HS-27A (cell line): ENCODE results near the gene ROR1.

ENCODE experiments used
- DNase-seq: peaks from one replicate; pipeline ENCODE4 v3.0.0-alpha.2; 2012; ENCODE audit warnings: low read depth, missing footprints

ROR1 gene

DNA sequence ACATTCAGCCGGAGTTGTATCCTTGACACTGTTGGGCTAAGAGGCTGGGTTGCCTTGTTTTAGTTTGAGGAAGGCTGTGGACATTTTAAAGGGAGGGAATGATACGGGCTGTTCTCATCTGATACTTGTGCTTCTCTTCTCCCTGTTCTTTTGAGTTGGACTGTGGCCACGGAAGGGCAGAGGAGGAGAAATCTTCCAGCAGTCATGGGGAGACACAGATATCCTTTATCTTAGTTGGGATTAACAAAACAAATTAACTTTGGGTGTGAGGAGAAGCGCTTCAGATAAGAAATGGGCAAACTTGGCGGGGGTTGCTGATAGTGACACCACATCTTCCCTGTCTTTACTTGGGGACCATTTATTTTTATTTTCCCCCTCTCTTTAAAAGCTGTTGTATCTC lies 138.8 kb downstream of the ROR1 start:
- no peak for DNase-seq

DNA sequence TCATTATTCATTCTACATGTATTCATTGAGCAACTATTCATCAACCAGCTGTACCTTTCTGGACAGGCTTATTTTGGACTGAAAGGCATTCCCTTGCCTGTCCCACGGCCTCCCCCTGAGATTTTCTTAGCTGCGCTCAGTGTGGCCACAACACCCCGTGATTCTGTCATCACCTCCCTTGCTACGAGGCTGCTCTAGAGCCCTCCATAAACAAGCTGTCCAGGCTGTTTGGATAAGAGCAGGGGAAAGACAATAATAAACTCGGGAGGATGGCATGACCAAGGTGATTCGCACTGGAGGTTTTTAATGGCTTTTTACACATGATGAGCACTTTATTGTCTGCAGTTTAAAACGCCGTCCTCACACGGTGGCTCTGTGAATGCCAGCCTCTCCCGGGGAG lies 139.7 kb downstream of the ROR1 start:
- no peak for DNase-seq

DNA sequence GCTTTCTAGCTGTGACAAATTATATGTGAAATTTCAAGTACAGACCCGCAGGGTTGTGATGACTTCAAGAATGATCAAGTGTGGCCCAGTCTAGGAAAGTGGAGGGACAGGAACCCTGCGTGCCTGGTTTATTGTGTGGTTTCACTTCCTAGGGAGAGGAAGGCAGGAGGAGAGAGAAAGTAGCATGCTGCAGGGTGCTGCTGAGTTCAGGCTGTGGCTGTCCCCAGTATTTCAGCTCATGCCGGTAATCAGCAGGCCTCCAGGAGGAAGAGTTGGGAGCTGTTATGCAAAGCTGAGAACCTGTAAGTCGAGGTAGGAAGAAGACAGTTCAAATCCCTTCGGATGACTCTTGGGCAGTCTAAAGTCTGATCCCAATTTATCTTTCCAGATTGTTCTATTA lies 140.4 kb downstream of the ROR1 start:
- DNase-seq = no peak

DNA sequence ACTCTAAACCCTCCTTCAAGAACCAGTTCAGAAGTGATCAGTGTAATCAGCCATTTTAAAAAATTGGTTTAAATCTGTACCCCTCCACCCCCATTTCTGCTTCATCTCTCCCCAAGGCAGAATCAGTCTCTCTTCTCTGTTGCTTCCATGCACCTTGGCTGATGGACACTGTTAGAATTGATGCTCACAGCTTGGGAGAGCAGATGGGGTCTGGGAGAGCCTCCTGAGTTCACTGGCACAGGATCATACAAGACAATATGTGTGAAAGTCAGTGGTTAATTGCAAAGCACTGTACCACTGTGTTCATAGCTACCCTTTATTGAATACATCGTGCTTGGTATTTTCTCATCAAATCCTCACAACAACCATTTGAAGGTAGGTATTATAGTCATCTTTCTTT lies 140.9 kb downstream of the ROR1 start:
- DNase-seq = no peak

DNA sequence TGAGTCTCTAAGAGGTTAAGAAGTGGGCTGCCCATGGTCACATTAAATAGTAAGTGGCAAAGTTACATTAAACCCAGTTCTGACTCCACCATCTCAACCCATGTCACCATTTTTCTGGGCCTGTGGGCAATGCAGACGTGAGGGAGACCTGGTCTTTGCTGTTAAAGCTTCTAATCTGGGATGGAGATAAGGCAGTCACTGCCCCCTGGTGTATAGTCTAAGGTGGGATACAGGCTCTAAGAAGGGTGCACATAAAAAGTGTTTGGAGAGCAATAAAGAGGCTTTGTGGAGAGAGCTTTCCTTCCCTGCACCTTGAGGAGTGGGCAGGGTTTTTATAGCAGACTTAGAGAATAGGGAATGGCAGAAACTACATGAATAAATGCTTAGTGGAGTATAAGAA lies 141.3 kb downstream of the ROR1 start:
- no peak for DNase-seq

DNA sequence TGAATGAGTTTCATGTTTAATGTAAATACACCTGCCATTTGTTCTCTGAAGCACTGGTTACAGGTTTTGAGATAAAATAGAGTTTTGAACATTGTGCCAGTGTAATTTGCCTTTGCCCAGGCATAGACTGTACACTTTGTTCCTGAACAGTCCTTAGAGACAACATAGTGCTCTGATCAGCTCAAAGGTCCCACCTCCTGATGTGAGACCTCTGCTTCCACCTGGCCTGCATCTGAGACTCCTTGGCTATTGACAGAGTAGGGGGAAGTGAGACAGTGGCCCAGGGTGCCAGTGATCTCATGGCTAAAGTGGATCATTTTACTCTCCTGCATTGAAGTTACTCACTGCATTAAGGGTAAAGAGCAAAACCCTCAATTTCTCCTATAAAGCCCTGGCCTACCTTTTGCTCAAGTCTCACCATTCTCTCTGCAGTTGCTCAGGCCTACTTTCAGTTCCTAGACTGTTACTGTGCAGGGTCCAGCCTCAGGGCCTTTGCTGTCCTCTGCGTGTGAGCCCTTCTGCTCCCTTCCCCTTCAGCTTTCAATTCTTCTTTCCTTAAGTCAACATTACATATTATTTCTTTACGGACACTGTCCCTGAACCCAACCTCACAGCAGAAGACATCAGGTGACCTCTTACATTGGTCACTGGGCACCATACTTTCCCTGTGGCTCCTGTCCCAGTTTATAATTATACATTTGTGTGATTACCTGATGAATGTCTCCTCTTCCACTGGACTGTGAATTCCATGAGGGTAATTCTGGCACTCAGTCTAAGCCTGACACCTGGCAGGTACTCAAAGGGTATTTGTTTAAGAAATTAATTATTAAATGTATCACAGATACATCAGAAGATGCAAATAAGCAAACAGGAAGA lies 142.9 kb downstream of the ROR1 start:
- DNase-seq = no peak

DNA sequence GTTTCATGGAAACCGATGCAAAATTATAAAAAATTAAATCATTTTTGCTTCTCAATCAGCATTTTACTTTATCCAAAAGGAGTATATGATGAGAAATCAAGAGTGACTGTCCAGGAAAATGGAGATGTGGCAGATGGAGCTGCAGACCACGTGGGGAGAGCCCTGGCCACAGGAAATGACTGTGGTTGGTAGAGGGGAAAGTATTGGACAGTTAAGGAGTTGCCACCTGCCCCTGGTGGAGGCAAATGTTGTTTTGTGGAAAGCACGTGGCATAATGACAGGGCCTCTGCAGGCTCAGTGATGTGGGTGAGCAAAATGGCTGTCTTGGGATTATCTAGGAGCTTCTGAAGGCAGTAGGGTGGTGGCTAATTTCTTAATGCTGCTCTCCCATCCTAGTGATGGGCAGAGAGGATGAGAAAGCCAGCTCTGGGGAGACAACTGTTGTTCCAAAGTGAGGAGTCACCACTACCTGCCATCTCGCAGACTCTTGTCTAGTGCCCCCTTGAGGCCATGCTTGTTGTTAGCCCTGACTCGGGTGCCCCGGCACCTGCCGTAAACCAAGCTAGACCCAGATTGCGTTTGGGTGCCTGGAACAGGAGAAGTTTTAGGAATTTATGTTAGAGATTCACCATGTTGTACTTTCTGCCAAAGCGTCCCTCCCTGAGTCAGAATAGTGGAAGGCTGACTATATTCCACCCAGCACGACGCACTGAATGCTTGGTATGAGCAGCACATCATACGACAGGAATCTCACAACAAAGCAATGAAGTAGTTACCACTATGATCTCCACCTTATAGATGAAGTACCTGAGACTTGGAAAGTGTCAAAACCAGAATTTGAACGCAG lies 144.0 kb downstream of the ROR1 start:
- no peak for DNase-seq

DNA sequence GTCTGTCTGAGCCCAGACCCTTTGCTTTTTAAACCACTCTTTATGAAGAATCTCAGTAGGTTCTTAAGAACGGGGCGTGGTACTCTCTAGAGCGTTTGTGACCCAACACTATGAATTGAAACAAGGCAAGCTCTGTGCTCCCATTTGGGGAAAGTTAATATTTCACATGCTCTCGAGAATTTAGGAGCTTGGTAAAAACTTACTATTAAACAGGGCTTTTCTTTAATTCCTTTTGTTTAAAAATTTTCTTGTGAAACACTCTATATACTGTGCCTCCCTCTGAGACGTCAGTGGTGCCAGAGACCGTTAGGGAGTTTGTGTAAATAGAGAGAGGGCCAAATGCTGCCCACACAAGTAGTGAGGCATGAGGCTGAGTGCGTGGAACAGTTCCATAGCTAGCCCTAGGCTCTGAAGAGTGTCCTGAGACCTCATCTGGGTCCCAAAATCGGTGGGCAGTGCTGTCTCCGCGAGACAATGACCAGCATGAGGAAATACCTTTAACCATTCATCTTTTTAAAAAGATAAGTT lies 144.7 kb downstream of the ROR1 start:
- no peak for DNase-seq

DNA sequence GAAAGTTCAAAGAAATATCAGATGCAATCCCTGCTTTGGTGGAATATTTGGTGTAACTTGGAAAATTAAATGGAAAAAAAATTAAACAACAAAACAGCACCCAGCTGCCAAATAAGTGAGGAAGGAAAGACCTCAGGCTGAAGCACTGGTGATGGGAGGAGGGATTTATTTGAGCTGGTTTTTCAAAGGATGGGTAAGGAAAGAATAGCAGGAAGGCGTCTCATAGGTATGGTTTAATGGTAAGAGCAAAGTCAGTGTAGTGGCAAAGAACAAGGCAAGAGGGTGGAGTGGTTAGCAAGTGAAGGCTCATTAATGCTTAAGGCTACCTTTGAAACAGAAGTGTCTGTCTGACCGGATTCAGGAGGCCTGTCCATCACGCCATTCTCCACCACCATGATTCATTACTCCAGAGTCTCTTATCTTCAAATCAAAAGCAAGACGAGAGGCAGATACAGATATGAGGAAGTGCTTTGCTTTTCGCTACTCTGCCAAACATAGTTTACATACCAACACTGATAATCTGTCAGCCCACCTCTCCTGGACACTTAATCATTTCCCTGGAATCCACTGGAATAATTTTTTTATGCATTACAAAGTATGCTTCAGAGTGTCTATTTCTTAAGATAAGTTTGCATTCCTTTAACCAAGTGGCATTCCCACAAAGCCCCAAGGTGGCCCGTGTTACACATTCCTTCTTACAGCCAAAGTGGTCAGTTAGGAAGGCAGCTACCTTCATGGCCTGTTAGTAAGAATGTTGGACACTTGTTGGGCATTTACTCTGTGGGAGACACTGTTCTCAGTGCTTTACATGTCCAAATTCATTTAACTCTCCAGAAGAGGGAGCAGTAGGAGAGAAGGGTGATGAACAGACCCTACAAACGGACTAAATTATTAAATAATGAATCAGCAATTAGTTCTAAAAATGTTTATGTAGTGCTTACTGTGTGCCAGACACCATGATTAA lies 146.6 kb downstream of the ROR1 start:
- peak; percentile 99 for DNase-seq

DNA sequence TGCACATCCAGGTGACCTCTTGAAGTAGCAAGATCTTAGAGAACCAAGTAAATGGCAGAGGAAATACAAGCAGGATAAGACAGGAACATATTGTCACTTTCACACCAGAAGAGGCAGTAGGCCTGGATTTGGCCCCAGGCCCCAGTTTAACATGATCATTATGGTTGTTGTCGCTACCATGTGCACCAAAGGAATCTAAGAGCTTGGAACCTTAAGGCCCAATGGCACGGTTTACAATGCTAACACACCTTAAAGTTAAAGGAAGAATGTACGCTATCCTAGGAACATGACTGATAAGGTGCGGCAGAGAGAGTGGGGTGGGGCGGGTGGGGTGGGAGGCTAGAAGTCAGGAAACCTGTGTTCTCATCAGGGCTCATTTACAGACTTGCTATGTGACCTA lies 147.5 kb downstream of the ROR1 start:
- no peak for DNase-seq

DNA sequence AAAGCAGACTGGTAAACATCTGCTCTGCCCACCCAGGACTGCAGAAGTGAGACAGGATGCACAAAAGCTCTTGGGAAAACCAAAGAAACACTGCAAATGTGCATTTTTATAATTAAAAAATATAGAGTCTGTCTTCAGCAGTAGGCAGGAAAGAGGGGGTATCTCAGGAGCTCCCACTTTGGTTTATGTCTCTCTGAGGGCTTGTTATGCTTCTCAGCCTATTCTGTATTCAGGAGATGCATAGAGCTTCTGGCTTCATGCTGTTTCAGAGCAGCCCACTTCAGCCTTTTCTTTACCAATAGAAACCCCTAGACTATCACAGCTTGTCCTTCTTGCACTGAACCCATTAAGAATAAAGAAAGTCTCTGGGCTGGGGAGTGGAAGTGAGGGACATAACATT lies 148.0 kb downstream of the ROR1 start:
- DNase-seq = no peak

DNA sequence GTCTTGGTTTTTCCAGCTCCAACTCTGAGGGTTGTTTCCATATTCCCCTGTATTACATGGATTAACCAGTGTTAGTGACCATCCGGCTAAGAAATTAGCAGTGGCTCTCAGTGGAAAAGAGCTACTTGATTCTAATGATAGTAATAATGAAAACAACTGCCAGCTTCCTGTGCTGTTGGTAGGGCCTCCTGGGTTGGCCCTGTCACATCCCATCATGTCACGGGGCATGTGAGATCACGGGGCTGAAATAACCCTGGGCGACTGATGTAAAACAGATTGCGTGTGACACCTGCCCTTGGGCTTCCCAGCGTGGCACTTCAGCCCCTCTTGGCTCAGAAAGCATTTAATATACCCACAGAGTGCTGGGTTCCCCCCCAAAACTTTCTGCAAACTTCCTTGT lies 149.0 kb downstream of the ROR1 start:
- no peak for DNase-seq

DNA sequence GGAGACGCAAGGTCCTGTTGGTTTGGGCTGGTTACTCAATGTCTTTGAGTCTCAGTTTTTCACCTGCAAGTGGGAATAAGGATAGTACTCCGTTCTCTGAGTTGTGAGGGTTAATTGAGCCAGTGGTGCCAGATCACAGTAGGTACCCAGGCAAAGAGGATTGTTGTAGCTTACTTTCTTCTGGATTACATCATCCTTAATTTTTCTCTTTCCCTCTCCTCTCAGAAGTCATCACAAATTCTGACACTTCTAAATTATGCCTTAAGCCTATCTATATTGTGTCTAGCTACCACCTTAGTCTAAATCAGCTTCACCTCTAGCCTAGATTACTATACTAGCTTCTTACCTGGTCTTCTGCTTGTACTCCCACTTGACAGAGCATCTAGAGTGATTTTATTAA lies 149.5 kb downstream of the ROR1 start:
- DNase-seq = no peak

DNA sequence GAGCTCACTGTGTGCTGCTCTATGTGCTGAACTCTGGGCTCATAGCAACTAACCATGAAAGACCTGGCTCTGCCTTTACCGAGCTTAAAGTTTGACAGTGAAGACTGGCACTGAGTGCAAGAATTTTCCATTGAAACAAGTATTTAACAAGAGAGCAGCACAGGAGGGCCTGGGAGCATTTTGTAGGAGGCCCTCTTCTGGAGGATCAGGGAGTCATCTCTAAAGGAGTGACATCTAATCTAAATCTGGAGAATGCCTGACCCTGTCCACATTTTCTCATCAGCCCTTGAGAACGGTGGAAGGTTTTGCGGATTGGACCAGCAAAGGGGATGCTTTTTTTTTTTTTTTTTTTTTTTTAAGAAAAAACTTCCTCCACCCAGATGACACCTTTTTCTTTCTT lies 150.8 kb downstream of the ROR1 start:
- DNase-seq = no peak

DNA sequence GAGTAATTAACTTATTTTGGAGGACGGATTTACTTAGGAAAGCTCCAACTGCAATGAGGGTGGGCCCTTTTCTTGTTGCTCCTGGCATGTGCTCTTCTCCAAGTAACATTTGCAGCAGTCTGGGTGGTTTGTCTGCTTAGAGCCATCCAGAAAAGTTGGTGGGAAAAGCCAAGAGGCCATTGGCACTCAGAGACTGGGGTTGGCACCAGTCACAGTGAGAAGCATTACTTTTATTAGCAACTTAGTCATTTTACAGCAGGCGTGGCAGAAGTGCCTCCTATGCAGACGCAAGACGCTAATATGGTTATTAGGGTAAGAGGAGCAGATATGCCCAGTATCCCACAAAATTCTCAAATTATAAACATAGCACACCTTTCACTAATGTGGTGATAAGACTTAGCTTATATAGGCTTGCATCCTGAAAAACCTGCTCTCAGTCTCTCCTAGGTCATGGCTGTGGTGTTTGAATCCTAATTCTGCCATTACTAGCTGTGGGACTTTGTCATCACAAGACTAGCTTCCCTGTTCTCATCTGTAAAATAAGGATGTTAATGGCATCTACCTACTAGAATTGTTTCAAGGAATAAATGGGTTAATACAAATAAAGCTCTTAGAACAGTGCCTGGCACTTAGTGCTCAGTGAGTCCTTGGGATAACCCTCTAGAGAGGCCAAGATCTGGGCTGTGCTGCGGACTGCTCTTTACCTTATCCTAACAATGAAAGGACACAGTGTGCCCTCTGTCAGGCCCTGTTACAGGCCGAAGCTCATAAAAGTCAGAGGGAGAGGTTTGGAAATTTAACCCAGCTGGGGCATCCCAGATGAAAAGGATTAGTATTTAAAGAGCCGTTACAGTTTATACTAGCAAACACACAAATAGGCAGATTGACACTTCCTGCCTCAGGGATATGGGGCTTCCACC lies 154.6 kb downstream of the ROR1 start:
- no peak for DNase-seq

DNA sequence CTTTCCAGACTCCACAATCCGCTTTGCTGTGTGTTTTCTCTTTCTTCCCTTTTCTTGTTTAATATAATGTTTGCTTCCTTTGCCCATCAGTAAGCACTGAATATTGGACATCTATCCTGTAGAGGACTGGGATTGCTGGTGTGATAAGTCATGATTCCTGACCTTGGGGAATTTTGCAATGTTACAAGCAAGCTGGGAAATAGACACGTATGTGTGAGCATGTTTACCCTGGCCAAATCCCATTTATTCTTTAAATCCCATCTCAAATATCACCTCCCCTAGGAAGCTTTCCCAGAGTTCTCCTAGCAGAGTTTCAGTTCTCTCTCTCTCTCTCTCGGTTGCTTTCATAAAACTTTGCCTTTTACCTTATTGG lies 155.3 kb downstream of the ROR1 start:
- no peak for DNase-seq

DNA sequence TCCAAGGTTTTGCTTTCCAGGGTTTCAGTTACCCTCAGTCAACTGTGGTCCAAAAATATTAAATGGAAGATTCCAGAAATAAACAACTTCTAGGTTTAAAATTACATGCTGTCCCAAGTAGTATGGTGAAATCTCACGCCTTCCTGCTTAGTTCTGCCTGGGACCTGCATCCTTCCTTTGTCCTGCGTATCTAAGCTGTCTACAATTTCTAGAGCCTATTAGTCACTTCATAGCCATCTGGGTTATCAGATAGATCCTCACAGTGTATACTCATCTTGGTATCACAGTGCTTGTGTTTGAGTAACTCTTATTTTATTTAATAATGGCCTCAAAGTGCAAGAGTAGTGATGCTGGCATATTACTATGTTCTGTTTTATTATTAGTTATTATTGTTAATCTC lies 157.7 kb downstream of the ROR1 start:
- DNase-seq = no peak

DNA sequence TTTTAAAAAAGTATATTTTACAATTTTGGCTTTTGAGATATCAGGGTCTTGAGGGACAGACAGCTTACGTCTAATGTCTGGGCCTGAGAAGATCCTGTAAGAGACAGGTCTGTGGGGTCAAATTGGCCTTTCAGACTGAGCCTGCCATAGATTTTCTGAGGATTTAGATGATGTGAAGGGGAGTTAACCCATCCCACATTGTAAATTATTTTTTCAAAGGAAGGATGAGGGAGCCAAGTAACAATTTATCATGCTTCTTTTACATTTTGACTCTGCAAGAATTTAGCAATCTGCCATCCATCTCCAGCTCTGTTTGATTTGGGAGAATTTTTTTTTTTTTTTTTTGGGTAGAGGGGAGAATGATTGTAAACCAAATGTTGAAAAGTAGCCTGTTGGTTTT lies 160.9 kb downstream of the ROR1 start:
- DNase-seq = no peak

DNA sequence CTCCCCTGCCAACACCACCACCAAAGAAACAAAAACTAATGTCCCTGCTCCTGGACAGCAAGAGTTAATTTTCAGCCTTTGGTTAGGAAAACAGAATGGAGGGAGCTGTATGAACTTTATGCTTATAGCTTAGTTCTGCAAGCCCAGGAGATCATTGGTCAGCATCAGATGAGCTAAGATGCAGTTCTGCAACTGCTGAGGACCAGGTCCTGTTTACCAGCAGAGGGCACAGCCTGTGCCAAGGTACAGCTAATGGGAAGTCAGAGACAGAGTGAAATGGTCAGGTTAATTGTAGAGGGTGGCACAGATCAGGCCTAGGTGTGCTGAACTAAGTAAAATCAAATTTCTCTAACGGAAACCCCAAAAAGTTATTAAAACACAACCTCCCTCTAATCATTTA lies 161.3 kb downstream of the ROR1 start:
- DNase-seq = no peak

DNA sequence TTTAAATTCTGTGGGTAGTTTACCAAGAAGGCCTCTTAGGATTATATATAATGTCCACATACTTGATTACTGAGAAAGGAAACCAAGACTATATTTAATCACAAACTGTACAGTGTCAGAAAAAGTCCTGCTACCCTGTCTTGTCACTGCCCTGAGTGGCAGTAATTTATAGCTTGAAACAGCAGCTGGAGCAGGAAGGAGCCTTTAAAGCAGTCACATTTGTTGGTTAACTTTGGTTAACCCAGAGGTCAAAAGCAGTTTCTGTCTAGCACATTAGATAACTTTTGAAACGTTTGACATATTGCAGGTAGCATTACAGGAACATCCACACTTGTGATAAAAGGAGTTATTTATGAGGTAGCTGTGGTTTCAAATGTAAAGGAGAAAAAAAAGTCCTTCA lies 161.7 kb downstream of the ROR1 start:
- no peak for DNase-seq

DNA sequence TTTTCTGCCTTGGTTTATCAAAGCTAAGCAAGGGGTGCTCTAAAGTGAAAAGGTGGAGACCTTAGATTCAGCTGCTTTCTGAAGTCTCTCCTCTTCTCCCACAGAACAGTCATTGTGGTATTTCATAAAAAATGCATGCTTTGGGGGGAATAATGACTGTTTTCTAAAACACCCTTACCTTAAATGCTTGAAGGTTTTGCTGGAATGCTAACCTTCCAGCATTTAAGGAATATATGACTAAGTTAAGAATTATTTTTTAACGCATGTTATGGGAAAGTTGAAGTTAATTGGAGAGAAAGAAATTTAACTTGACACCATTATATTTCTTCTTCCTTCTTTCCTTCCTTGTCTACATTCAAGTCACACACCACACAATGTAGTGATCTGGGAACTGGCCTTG lies 162.5 kb downstream of the ROR1 start:
- DNase-seq = no peak
